Muscle of leg (tissue), 11 donors: Measurements from ENCODE around the gene MIEF1. TPM values are rescaled to one million over a fixed set of nuclear protein-coding genes. Genes with fewer than 3 reads are reported as not detected.

Source experiments
- DNase-seq: peaks from one replicate; pipeline ENCODE4 v3.0.0; 2013
- H3K27ac ChIP-seq: one replicate; pipeline ENCODE4 v1.5.1; 2013; ENCODE audit warnings: mild to moderate bottlenecking, low read length, control low read depth
- H3K27me3 ChIP-seq: one replicate; pipeline ENCODE4 v1.6.1; 2013; ENCODE audit warnings: low read length; ENCODE audit not compliant: control insufficient read depth, insufficient read depth
- H3K36me3 ChIP-seq: one replicate; pipeline ENCODE4 v1.6.1; 2013; ENCODE audit warnings: low read length; ENCODE audit not compliant: control insufficient read depth, insufficient read depth
- H3K4me1 ChIP-seq: one replicate; pipeline ENCODE4 v1.6.1; 2013; ENCODE audit warnings: low read length; ENCODE audit not compliant: control insufficient read depth, insufficient read depth
- H3K4me3 ChIP-seq: one replicate; pipeline ENCODE4 v1.5.1; 2013; ENCODE audit warnings: low read length, control low read depth
- H3K9me3 ChIP-seq: replicated peaks from 2 replicates; pipeline ENCODE4 v1.6.1; 2013; ENCODE audit warnings: low read depth, low read length; ENCODE audit not compliant: control insufficient read depth
- WGBS: methylation state at CpG from one replicate; pipeline ENCODE4 v1.1.5; 2013; ENCODE audit warnings: missing lambda C conversion rate; ENCODE audit not compliant: insufficient coverage; 5-methylcytosine and 5-hydroxymethylcytosine counted together
- polyA plus RNA-seq, 8 donors: library from polyadenylated mRNA; unstranded; fragments of 120-200 nt; gene quantifications; one replicate each; pipeline versions ENCODE4 v1.2.1 to v1.2.3, GENCODE V29; 2013; ENCODE audit warnings: inconsistent platforms in 1 of 8, low replicate concordance in 1 of 8; ENCODE audit not compliant: insufficient read length in 8 of 8, insufficient read depth in 1 of 8
- total RNA-seq: library from RNA; stranded (reverse); fragments of 120-200 nt; gene quantifications from one replicate; pipeline ENCODE4 v1.2.4, GENCODE V29; 2013

The MIEF1 gene
- total and polyA plus RNA-seq, 9 donors, result 9.4 to 21.7 (median 18.0) TPM

GRCh38 chr22:39470451-39471291 lies 31.4 kb upstream of the MIEF1 start:
- Histone ChIP-seq H3K4me3 (no peak overlapping the region), H3K4me1 (peaks cover 67% of the 10 kb centered on the region), H3K27ac (peak overlapping the region; percentile 32), H3K36me3 (no peaks in the 10 kb centered on the region), H3K27me3 (no peaks in the 10 kb centered on the region), H3K9me3 (no peaks in the 10 kb centered on the region)
- no peak for DNase-seq
- WGBS, result 60% methylated on average over 13 of the region's 16 CpGs

GRCh38 chr22:39471381-39472141 lies 30.5 kb upstream of the MIEF1 start:
- Histone ChIP-seq H3K9me3 (no peaks in the 10 kb centered on the region), H3K4me1 (peaks cover 70% of the 10 kb centered on the region), H3K4me3 (no peak overlapping the region), H3K27me3 (no peaks in the 10 kb centered on the region), H3K36me3 (no peaks in the 10 kb centered on the region), H3K27ac (peak overlapping the region; percentile 38)
- no peak for DNase-seq
- WGBS, result 20% methylated on average over 7 of the region's 13 CpGs

GRCh38 chr22:39472570-39473556 lies 29.2 kb upstream of the MIEF1 start:
- Histone ChIP-seq H3K27ac (peak overlapping the region; percentile 29), H3K4me3 (no peak overlapping the region), H3K36me3 (no peaks in the 10 kb centered on the region), H3K27me3 (no peaks in the 10 kb centered on the region), H3K4me1 (peaks cover 74% of the 10 kb centered on the region), H3K9me3 (no peaks in the 10 kb centered on the region)
- 63% methylated on average over 13 of the region's 19 CpGs for WGBS
- DNase-seq, result no peak

- DNase-seq, result no peak
- Histone ChIP-seq H3K9me3 (no peaks in the 10 kb centered on the region), H3K27ac (no peak overlapping the region), H3K36me3 (no peaks in the 10 kb centered on the region), H3K4me3 (no peak overlapping the region), H3K4me1 (peaks cover 84% of the 10 kb centered on the region), H3K27me3 (no peaks in the 10 kb centered on the region)
- 91% methylated on average over 2 of the region's 5 CpGs for WGBS
Observed at GRCh38 chr22:39473851-39474250, 28.2 kb upstream of the MIEF1 start.

GRCh38 chr22:39474351-39475111 lies 27.6 kb upstream of the MIEF1 start:
- no peak overlapping the region for H3K4me3 ChIP-seq
- DNase-seq, result no peak
- no peaks in the 10 kb centered on the region for H3K9me3 ChIP-seq
- H3K4me1 ChIP-seq, result peaks cover 84% of the 10 kb centered on the region
- H3K27me3 ChIP-seq, result no peaks in the 10 kb centered on the region
- H3K36me3 ChIP-seq, result no peaks in the 10 kb centered on the region
- H3K27ac ChIP-seq, result peak overlapping the region; percentile 75
- 15% methylated on average over 5 of the region's 11 CpGs for WGBS

GRCh38 chr22:39475337-39475736 lies 26.8 kb upstream of the MIEF1 start:
- no peaks in the 10 kb centered on the region for H3K36me3 ChIP-seq
- no peaks in the 10 kb centered on the region for H3K27me3 ChIP-seq
- peaks cover 76% of the 10 kb centered on the region for H3K4me1 ChIP-seq
- 48% methylated on average over 6 of the region's 9 CpGs for WGBS
- DNase-seq, result no peak
- peak overlapping the region; percentile 75 for H3K27ac ChIP-seq
- no peak overlapping the region for H3K4me3 ChIP-seq
- H3K9me3 ChIP-seq, result no peaks in the 10 kb centered on the region

- Histone ChIP-seq H3K4me1 (peaks cover 72% of the 10 kb centered on the region), H3K9me3 (no peaks in the 10 kb centered on the region), H3K4me3 (no peak overlapping the region), H3K27ac (no peak overlapping the region), H3K27me3 (no peaks in the 10 kb centered on the region), H3K36me3 (no peaks in the 10 kb centered on the region)
- 21% methylated on average over 2 of the region's 3 CpGs for WGBS
- DNase-seq, result peak; percentile 64
Observed at GRCh38 chr22:39475902-39476301, 26.2 kb upstream of the MIEF1 start.

GRCh38 chr22:39476664-39477063 lies 25.4 kb upstream of the MIEF1 start:
- no peaks in the 10 kb centered on the region for H3K36me3 ChIP-seq
- no peaks in the 10 kb centered on the region for H3K9me3 ChIP-seq
- H3K4me3 ChIP-seq, result no peak overlapping the region
- 81% methylated on average over 8 of the region's 13 CpGs for WGBS
- H3K27me3 ChIP-seq, result no peaks in the 10 kb centered on the region
- H3K4me1 ChIP-seq, result peaks cover 65% of the 10 kb centered on the region
- peak overlapping the region; percentile 20 for H3K27ac ChIP-seq
- no peak for DNase-seq

- H3K9me3 ChIP-seq, result no peaks in the 10 kb centered on the region
- no peak overlapping the region for H3K4me3 ChIP-seq
- peaks cover 56% of the 10 kb centered on the region for H3K4me1 ChIP-seq
- no peaks in the 10 kb centered on the region for H3K27me3 ChIP-seq
- 71% methylated on average over 2 of the region's 9 CpGs for WGBS
- no peaks in the 10 kb centered on the region for H3K36me3 ChIP-seq
- no peak overlapping the region for H3K27ac ChIP-seq
- no peak for DNase-seq
Observed at GRCh38 chr22:39477542-39477941, 24.5 kb upstream of the MIEF1 start.
